GM18498 (cell line): ENCODE measurements around the gene WDR93.
A peak's percentile ranks its signal among the peaks of the same experiment; 100 is the strongest.
"Not testable (repeated sequence)": the region's sequence is repeated elsewhere in the genome, so short reads cannot be mapped to it uniquely, and the experiment has no call there.

ENCODE experiments used
- ATAC-seq: cut with Tn5 transposase; IDR thresholded peaks from one replicate; pipeline ENCODE4 v1.9.1; 2021; ENCODE audit warnings: mild to moderate bottlenecking, moderate library complexity; ENCODE audit not compliant: unreplicated experiment

The WDR93 gene

DNA sequence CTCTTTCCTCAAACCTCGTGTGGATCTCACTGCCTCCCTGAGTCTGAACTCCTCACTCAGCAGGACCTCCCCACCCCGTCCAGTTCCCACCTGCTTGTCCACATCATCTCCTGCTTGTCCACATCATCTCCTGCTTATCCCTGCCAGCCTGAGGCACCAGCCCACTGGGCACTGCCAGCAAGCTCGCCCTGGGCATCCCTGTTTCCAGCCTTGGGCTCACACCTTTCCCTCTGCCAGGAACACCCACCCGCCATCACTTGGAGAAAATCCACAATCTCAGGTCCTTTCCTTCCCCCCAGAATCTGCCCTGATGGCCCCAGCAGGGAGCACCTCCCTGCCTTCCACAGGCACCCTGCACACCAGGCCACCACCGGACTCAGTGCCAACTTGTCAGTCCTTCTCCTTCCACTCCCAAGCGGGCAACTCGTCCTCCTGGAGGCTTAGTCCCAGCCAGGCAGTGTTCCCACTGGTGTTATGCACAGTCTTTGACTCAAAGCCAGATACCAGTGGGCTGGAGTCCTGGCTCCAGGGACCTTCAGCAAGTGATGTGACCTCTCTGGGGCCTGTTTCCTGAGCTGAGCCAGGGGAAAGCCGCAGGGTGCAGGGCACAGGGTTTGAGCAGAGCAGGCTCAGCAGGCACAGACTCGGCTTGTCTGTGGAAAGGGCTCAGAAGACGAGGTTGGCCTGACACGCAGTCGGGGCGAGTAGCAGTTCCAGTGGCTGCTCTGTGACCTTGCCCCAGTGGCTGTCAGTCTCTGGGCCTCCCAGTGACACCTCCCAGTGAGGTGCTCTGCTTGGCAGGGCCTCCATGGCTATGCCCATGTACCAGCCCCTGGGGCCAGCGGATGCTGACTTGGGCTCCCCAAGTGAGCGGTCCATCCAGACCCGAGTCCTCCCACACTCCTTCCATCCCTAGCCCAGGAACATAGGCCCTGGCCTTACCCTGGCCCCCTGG, 76.0 kb downstream of the WDR93 start:
- no peak for ATAC-seq

DNA sequence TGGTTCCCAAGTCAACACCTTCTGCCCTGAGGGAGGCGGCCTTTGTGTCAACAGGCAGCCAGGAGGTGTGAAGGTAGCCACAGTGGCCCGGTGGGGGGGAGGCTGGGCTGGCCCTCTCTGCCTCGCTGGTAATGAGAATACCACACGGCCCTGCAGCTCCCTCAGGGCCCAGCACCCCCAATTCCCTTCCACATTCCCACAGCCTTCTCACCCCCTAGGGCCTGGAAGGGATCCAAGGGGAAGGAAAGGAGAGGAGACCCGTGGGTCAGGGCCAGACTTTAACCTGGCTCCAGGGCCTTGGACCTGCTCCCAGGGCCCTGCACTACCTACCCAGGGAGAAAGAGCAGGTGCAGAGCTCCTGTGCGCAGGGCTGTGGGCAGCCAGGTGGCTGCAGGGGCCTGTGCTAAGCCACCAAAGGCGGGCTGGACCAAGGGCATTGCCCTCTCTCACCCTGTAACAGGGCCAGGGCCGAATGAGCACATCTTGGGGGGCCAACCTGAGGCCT, 76.9 kb downstream of the WDR93 start:
- ATAC-seq: no peak

DNA sequence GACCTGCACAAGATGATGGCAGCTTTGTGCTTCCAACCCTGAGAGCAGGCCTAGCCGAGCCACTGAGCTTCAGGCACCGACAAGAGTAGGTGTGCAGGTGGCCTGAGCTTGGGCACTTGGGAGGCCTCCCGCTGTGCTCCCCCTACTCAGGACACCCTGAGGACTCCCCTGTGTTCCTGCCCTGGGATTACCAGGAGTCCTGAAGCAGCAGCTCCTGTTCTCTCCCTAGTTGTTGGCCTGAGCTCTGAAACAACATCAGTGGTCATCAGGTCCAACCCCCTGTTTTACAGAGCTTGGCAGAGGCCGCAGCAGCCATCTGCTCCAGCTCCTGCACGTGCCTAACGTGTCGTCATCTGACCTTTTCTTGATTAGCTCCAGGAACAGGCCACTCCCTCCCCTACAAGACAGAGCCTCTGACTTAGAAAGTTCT, 77.5 kb downstream of the WDR93 start:
- ATAC-seq: no peak

DNA sequence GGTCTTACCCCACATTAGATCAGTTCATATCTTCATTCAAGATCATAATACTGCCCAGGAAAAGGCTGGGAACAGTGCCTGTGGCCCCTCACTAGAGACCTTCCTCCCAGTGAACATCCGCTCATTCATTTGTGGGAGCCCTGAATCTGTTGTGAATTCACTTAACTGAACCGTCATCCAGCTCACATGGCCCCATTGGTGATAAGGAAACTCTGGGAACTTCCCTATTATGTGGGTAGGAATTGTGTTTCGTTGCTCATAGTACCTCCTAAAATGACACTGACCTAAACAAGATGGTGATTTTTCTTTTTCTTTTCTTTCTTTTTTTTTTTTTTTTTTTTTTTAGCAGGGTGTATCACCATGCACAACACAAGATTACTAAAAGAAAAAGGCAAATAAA, 78.8 kb downstream of the WDR93 start:
- no peak for ATAC-seq

DNA sequence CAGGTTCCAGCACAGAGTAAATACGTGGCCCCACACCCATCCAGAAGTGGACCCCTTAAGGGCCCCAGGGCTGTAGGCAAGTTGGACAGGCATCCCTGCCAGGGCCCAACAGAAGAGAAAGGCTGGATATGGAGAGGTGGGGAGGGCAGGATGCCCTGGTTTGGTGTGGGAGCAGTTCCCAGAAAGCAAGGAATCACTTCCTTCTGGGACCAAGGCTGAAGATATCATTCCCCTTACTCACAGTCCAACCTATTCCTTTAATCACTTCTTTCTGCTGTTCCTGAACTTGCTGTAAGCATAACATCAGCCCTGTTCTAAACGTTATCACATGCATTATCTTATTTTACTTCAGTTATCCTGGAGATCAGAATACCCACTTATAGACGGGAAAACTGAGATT, 79.4 kb downstream of the WDR93 start:
- no peak for ATAC-seq

DNA sequence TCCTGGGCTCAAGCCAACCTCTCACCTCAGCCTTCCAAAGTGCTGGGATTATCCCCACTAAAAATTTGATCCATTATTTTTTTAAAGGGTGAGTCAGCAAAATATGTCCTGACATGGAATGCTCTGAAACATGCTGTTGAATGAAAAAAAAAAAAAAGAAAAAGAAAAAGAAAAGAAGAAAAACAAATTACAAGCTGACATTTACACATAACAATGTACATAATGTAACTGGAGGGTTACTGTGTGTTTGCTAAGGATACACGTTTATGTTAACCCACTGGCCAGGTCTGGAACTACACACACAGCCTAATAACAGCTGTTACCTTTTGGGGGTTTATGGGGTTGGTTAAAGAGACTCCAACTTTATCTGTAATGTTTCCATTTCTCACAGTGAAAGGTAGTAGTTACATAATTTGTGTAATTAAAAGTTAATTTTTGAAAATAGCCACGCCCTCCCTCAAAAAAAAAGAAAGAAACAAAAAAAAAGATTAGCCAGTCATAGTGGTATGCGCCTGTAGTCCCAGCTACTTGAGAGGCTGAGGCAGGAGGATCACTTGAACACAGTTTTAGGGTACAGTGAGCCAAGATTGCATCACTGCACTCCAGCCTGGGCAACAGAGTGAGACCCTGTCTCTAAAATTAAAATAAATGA, 82.4 kb downstream of the WDR93 start:
- ATAC-seq: no peak

DNA sequence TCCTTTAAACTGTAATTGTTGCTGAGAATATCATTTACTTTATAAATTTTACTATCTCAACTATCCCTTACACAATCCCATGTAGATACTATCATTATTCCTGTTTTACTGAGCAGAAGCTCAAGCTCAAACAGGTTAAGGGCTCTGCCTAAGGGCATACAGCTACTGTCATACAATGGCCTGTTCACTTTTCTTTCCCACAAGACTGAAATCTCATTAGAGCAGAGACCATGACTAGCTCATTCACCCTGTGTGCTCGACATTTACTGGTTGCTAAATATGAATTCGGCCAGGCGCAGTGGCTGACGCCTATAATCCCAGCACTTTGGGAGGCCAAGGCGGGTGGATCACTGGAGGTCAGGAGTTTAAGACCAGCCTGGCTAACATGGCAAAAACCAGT, 83.9 kb downstream of the WDR93 start:
- no peak for ATAC-seq

DNA sequence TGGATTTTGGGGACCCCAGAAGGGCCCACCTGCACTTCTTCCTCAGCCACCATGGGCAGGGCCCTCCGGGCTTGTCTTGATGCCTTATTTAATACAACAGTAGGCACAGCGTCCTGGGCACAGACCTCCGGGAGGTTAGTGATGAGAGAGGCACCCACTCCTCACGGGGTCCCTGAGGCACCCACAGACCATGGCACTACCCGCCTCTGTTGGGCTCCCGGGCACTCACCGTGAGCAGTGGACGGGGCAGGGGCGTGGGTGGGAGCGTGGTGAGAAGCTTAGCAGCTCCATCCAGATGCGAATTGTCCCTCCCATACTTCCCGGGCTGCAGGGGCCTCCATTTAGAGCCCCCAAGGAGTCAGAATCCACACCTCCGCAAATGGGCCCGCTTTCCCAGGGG, 85.2 kb downstream of the WDR93 start:
- ATAC-seq: no peak

DNA sequence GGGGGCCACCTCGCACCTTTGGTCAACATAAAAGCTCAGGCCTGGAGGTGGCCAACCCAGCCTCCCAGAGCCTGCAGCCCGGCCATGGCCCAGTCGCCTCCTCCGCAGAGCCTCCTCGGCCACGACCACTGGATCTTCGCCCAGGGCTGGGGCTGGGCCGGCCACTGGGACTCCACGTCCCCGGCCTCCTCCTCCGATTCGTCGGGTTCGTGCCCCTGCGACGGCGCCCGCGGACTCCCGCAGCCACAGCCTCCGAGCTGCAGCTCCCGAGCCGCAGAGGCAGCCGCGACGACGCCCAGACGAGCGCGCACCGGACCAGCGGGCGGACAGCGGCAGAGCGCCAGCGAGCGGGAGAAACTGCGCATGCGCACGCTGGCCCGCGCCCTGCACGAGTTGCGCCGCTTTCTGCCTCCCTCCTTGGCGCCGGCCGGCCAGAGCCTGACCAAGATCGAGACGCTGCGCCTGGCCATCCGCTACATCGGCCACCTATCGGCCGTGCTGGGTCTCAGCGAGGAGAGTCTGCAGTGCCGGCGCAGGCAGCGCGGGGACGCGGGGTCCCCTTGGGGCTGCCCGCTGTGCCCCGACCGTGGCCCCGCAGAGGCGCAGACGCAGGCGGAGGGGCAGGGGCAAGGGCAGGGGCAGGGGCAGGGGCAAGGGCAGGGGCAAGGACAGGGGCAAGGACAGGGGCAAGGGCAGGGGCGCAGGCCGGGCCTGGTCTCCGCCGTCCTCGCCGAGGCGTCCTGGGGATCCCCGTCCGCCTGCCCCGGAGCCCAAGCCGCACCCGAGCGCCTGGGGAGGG, 85.9 kb downstream of the WDR93 start, which contains the start of gene MESP2:
Gene MESP2 (plus strand): TSS at position 59 of the 799 bp plus-strand sequence. CDS start 26 bp downstream, at position 85.
- peak; percentile 75 for ATAC-seq

DNA sequence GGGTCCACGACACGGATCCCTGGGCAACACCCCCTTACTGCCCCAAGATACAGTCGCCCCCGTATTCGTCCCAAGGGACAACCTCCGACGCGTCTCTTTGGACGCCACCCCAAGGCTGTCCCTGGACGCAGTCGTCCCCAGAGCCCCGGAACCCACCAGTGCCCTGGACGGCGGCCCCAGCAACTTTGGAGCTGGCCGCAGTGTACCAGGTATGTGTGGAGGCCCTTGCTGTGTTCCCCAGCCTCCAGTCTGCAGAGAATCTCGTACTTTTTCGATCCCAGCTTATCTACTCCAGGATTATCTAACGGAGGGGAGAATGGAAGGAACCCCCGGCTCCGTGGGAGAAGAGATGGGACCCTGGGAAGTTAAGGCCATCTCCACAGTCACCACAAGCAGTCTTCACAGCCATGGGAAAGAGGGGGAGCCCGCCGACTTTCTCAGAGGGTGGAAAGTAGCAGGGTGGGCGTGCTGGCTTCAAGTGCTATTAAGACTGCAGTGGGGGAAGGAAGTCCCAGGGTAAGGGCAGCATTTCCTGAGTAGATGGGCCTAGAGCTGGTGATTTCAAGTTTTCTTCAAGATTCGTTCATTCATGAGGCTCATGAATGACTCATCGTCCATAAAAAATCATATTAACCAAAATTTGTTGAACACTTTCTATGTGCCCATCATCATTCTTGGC, 86.6 kb downstream of the WDR93 start:
- ATAC-seq: no peak

DNA sequence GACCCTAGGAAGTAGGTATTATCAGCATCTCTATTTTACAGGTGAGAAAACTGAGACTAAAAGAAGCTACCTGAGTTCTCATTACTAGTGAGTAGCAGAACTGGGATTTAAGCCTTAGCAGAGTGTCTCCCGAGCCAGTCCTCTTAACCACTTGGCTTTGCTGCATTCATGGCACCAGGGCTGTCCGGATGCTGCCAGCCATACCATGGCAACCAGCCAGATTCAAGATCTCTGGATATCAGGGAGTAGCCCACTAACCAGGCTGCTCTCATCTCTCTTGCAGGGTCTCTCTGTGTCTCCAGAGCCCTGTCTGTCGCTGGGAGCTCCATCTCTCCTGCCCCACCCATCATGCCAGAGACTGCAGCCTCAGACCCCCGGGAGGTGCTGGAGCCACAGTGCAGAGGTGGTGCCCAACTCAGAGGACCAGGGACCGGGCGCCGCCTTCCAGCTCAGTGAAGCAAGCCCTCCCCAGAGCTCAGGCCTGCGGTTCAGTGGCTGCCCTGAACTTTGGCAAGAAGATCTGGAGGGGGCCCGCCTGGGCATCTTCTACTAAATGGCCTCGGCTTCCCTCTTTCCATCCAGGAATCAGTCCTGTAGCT, 87.3 kb downstream of the WDR93 start:
- no peak for ATAC-seq

DNA sequence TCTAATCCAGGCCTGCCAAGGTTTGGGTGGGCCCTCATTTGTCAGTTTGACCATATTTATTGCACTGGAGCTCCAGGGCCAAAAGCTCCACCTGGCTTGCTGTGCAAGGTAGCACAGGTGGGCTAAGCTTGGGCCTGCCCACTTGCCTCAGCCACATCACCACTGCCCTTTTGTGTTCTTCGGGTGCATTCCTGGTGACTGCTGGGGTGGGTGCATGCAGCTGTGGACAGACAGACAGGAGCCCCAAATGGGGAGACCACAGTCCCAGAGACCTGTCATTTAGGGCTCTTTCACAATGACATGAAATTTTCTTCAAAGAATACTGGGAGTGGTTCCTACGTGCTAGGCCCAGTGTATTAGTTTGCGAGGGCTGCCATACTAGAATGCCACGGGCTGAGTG, 88.2 kb downstream of the WDR93 start:
- ATAC-seq: no peak

DNA sequence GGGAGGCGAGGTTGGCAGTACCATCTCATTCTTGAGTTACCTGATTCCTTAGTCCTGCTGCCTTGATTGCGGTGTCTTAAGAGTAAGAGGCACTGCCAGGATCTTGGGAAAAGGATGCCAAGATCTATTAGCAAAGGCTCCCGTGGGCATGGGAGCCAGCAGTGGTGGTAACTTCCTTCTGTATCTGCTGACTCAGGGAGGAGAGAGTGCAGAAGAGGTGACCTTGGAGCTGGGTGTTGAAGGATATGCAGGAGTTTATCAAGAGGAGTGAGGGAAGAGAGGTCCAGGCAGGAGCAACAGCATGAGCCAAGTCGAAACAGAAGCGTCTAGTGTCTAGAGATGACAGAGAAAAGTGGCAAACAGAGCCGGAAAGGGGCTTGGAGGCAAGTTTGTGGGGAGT, 90.0 kb downstream of the WDR93 start:
- ATAC-seq: no peak

DNA sequence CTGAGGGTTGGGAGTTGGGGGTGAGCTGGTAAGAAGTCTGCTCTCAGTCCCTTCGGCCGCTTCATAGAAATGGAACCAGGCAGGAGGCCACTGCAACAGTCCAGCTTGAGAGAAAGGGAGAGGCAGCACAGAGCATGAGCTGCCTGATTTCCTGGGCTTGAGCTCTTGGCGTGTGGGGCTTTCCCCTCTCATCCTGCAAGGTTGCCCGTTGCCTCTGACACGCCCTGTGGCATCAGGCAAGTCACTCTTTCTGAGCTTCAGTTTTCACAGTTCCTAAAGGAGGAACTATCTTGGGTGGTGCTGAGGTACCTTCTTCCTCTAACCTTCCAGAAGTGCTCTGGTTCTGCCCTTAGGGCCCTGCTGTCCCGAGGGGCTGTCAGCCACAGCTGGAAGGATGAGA, 90.4 kb downstream of the WDR93 start:
- ATAC-seq: no peak

DNA sequence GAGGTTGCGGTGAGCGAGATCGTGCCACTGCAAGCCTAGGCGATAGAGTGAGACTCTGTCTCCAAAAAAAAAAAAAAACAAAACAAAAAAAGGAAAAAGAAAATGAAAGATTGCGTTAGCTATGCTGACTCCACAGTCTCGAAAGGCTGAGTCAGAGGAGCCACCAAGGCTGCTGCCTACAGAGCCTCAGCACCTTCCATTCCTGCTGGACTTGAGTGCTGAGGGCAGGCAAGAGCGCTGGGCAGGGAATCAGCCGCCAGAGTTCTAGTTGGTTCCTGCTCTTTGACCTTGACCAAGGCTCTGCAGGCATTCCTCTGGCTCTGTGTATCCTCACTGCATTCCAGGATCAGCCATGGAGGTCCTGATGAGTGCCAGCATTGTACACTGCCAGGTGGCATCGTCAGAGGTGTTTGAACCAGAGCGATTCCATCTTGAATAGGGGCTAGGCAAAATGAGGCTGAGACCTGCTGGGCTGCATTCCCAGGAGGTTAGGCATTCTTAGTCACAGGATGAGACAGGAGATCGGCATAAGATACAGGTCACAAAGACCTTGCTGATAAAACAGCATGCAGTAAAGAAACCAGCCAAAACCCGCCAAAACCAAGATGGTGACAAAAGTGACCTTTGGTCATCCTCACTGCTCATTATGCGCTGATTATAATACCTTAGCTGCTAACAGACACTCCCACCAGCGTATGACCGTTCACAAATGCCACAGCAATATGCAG, 91.4 kb downstream of the WDR93 start:
- no peak for ATAC-seq

DNA sequence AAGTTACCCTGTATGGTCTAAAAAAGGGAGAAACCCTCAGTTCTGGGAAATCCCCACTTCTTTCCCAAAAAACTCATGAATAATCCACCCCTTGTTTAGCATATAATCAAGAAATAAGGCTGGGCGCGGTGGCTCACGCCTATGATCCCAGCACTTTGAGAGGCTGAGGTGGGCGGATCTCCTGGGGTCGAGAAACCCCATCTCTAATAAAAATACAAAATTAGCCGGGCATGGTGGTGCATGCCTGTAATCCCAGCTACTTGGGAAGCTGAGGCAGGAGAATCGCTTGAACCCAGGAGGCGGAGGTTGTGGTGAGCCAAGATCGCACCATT, 92.0 kb downstream of the WDR93 start:
- ATAC-seq: not testable (repeated sequence)

DNA sequence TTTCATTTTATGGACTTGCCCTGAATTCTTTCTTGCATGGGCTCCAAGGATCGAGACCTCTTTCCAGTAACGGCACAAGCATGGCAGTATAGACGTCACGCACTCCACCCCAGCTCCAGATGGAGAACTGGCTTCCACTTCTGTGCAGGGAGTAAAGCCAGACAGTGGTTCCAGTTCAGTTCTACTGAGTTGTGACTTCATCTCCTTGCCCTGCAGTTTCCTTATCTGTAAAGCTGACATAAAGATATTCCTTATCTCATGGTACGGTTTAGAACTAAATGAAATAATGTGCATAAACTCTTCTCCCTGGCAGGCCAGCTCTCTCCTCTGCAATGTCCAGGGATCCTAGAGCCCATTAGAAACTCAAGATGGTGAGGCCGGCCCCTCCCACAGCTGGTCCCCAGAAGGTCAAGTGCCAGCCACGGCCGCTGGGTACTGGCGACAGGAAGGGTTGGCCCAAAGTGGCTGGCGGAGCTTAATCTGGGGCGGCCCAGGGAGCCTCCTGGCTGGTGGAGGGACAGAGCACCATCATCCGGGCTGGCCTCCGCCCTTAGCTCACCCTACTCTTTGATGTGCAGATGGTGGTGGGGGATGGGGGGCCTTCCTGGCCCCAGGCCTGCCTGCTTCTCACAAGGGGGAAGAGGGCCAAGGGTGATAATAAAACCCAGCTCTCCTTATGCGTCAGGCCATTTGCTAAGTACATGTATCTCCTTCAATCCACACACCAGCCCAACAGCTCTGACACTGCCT, 92.7 kb downstream of the WDR93 start:
- ATAC-seq: no peak

DNA sequence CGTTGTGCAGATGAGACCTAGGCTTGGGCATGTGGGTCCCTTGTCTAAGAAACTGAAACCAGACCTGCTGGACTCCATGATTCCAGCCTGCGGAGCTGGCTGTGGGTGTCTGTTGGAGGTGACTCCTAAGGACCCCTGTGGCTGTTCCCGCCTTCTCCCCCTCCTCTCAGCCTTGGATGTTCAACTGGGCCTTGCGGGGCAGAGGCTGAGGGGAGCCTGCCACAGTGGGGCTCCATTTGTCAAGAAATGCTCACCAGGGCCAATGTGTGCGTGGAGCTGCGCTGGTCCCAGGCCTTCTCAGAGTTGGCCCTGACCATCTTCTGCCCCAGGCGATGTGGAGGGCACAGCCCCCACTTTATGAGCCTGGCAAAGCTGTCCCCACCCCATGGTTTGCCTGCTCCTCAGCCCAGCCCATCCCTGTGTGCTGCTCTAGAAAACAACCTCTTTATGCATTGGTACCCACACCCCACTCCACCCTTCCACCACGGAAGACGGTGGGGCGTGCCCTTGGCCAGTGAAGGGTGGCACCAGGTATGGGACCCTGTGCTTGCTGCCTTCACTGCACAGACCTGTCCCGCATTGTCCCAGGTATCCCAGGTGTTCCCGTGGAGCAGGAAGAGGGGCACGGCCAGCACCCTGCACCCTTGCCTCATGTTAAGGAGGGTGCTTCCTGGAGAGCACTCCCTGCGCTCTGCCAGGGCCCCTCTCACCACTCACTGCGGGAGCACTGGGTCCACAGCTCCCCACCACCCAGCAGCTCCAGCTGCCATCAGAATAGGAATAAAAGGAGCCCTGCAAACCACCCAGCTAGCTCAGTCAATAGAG, 93.5 kb downstream of the WDR93 start:
- no peak for ATAC-seq
